ENCODE results near the gene ADGRA1. TPM values are rescaled to one million over a fixed set of nuclear protein-coding genes. Genes with fewer than 3 reads are reported as not detected.

The ADGRA1 gene
- total RNA-seq, 1 experiment from 2014 or later: not detected

DNA sequence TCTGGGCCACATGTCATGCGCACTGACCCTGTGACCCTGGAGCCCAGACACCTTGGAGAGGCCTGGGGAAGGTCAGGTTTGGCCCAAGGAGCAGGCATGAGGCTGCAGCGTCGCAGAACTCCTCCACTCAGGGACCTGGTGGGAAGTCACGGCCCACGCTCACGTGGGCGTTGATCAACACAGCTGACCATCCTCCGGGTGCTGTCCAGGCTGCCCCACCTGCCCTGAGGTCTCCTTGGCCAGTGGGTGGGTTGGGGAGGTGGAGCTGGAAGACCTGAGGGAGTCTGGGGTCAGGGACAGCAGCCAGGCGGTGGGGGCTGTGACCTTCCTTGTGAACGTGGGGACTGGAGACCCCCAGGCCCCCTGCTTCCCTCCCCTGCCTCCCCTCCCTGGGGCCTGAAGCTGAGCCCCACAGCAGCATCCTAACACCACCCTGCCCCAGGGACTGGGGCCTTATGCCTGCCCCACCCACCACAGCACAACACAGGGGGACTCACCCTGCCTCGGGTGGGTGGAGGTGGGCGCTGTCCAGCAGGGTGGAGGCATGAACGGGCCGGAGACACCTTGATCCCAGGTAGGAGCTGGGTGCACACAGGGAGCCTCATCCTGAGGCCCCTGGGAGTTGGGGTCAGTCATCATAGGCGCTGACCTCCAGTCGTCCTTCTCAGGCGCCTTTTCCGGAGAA lies 44.0 kb upstream of the ADGRA1 start:
- Mint-ChIP-seq H3K4me3 (ENCODE audit: unreplicated experiment) (no peak overlapping the region), H3K9me3 (ENCODE audit: unreplicated experiment) (no peaks in the 10 kb centered on the region), H3K36me3 (ENCODE audit: insufficient read depth, unreplicated experiment) (no peaks in the 10 kb centered on the region), H3K4me1 (ENCODE audit: insufficient read depth, unreplicated experiment) (no peaks in the 10 kb centered on the region), H3K27me3 (ENCODE audit: insufficient read depth, unreplicated experiment) (no peaks in the 10 kb centered on the region), H3K27ac (ENCODE audit: low read depth, unreplicated experiment) (no peak overlapping the region)
- ChIA-PET POLR2A (no interaction called here), CTCF (interaction anchor here (0.5 to 0.7 kb wide), 2 partner anchors 11 to 106 kb away, joined by 3 to 4 read pairs; no protein-coding TSS in a partner anchor)
- no peak for DNase-seq (ENCODE audit: unreplicated experiment)
- BruUV-seq (replicated peaks): no TSS peak
- intact Hi-C loops (cut with micrococcal nuclease): no loop called here
- TF ChIP-seq, protein P1, sequence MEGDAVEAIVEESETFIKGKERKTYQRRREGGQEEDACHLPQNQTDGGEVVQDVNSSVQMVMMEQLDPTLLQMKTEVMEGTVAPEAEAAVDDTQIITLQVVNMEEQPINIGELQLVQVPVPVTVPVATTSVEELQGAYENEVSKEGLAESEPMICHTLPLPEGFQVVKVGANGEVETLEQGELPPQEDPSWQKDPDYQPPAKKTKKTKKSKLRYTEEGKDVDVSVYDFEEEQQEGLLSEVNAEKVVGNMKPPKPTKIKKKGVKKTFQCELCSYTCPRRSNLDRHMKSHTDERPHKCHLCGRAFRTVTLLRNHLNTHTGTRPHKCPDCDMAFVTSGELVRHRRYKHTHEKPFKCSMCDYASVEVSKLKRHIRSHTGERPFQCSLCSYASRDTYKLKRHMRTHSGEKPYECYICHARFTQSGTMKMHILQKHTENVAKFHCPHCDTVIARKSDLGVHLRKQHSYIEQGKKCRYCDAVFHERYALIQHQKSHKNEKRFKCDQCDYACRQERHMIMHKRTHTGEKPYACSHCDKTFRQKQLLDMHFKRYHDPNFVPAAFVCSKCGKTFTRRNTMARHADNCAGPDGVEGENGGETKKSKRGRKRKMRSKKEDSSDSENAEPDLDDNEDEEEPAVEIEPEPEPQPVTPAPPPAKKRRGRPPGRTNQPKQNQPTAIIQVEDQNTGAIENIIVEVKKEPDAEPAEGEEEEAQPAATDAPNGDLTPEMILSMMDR (IDR thresholded peaks at IDR 0.05; ENCODE audit: unreplicated experiment): no peak

DNA sequence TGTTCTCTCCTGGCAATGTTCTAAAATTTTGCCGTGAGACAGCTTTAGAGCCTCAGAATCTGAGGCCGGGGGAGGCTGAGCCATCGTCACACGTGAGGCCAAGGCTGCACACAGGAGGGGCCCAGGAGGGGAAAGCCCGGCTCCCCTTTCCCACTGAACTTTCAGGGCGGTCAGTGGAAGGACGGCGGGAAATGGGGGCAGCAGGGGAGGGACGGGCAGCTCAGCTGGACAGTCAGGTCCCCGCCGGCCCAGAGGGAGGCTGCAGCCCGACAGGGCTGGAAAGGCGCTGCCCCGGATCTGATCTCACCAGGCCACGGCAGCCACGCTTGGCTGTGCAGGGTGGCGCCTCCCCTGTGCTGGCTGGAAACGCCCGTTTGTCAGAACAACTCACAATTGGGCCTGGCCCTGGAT lies 43.3 kb upstream of the ADGRA1 start:
- no TSS peak for BruUV-seq (replicated peaks)
- no peak overlapping the region for H3K4me3 Mint-ChIP-seq (ENCODE audit: unreplicated experiment)
- CTCF ChIA-PET: no interaction called here
- H3K9me3 Mint-ChIP-seq (ENCODE audit: unreplicated experiment): no peaks in the 10 kb centered on the region
- no peaks in the 10 kb centered on the region for H3K4me1 Mint-ChIP-seq (ENCODE audit: insufficient read depth, unreplicated experiment)
- no peak for DNase-seq (ENCODE audit: unreplicated experiment)
- no peaks in the 10 kb centered on the region for H3K27me3 Mint-ChIP-seq (ENCODE audit: insufficient read depth, unreplicated experiment)
- H3K36me3 Mint-ChIP-seq (ENCODE audit: insufficient read depth, unreplicated experiment): no peaks in the 10 kb centered on the region
- POLR2A ChIA-PET: no interaction called here
- no peak overlapping the region for H3K27ac Mint-ChIP-seq (ENCODE audit: low read depth, unreplicated experiment)
- intact Hi-C loops (cut with micrococcal nuclease): no loop called here
- TF ChIP-seq, protein P1 (IDR thresholded peaks at IDR 0.05; ENCODE audit: unreplicated experiment): no peak

DNA sequence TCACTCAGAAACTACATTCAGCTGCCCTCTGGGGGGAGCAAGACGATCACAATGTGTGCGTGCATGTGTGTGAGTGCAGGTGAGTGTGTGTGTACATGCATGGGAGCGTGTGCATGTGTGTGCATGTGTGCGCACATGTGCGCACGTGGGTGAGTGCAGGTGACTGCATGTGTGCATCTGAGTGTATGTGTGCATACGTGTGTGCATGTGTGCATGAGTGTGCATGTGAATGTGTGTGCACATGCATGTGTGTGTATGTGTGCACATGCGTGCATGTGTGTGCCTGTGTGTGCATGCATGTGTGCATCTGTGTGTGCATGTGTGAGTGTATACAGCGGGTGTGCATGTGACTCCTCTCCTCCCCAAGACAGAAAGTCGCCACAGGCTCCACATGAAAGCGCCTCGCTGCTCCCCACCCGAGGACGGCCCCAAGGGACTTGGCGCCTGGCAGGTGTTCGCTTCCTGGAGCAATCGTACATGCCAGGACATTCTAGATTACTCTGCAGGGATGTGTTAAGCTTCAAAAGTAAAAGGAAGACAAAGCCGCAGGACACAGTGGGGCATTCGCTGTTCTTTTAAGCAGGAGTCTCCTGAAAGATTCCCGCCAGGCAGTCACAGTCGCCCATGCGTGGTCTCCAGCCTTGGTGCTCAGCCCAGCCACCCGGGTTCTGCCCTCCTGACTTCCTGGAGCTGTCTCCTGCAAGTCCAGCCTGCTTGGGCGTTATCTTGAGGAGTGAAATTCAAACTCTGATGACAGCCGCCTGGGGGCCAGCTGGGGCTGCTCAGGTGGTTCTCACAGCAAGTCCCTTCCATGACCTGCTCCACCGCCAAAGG lies 42.0 kb upstream of the ADGRA1 start:
- H3K36me3 Mint-ChIP-seq (ENCODE audit: insufficient read depth, unreplicated experiment): no peaks in the 10 kb centered on the region
- DNase-seq (ENCODE audit: unreplicated experiment): no peak
- BruUV-seq (replicated peaks): no TSS peak
- H3K27ac Mint-ChIP-seq (ENCODE audit: low read depth, unreplicated experiment): no peak overlapping the region
- CTCF ChIA-PET: interaction anchor here (0.6 to 0.7 kb wide), 2 partner anchors 242 to 903 kb away, joined by 3 to 4 read pairs; no protein-coding TSS in a partner anchor
- H3K4me3 Mint-ChIP-seq (ENCODE audit: unreplicated experiment): no peak overlapping the region
- H3K4me1 Mint-ChIP-seq (ENCODE audit: insufficient read depth, unreplicated experiment): no peaks in the 10 kb centered on the region
- TF ChIP-seq, protein P1 (IDR thresholded peaks at IDR 0.05; ENCODE audit: unreplicated experiment): no peak
- POLR2A ChIA-PET: no interaction called here
- H3K27me3 Mint-ChIP-seq (ENCODE audit: insufficient read depth, unreplicated experiment): no peaks in the 10 kb centered on the region
- H3K9me3 Mint-ChIP-seq (ENCODE audit: unreplicated experiment): no peaks in the 10 kb centered on the region
- intact Hi-C loops (cut with micrococcal nuclease): no loop called here

DNA sequence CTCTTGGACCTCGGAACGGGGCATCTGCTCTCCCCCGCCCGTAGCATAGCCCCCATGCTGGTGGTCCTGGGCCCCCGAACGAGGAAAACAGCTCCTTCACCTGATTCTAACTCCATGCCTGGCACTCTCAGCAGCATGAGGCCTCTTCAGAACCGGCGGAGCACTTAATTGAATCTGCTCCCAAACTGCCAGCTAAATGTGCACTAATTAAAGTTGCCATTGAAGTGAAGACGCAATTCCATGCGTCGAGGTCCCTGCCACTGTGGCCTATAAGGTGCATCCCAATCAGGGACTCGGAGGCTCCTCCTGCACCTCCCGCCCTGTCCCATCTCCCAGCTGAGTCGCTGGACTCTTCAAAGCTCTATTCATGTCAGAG lies 41.3 kb upstream of the ADGRA1 start:
- TF ChIP-seq, protein P1 (IDR thresholded peaks at IDR 0.05; ENCODE audit: unreplicated experiment): no peak
- no peak overlapping the region for H3K27ac Mint-ChIP-seq (ENCODE audit: low read depth, unreplicated experiment)
- intact Hi-C loops (cut with micrococcal nuclease): no loop called here
- DNase-seq (ENCODE audit: unreplicated experiment): no peak
- no peaks in the 10 kb centered on the region for H3K27me3 Mint-ChIP-seq (ENCODE audit: insufficient read depth, unreplicated experiment)
- BruUV-seq (replicated peaks): no TSS peak
- no peak overlapping the region for H3K4me3 Mint-ChIP-seq (ENCODE audit: unreplicated experiment)
- POLR2A ChIA-PET: no interaction called here
- H3K36me3 Mint-ChIP-seq (ENCODE audit: insufficient read depth, unreplicated experiment): no peaks in the 10 kb centered on the region
- CTCF ChIA-PET: no interaction called here
- H3K4me1 Mint-ChIP-seq (ENCODE audit: insufficient read depth, unreplicated experiment): no peaks in the 10 kb centered on the region
- H3K9me3 Mint-ChIP-seq (ENCODE audit: unreplicated experiment): no peaks in the 10 kb centered on the region
